Stimulated activated CD8-positive, alpha-beta memory T cell treated with anti-CD3 and anti-CD28 coated beads, Interleukin-4, amount 100 ng/mL, for 1 hour (primary cell): Measurements from ENCODE around the gene TSC2.
"Not testable (repeated sequence)": the region's sequence is repeated elsewhere in the genome, so short reads cannot be mapped to it uniquely, and the experiment has no call there.

Experiments
- DNase-seq, 2 donors: peaks; one replicate each; pipeline ENCODE4 v3.0.0-alpha.2; 2020; ENCODE audit warnings: low read depth in 2 of 2, low spot score in 1 of 2

The TSC2 gene

DNA sequence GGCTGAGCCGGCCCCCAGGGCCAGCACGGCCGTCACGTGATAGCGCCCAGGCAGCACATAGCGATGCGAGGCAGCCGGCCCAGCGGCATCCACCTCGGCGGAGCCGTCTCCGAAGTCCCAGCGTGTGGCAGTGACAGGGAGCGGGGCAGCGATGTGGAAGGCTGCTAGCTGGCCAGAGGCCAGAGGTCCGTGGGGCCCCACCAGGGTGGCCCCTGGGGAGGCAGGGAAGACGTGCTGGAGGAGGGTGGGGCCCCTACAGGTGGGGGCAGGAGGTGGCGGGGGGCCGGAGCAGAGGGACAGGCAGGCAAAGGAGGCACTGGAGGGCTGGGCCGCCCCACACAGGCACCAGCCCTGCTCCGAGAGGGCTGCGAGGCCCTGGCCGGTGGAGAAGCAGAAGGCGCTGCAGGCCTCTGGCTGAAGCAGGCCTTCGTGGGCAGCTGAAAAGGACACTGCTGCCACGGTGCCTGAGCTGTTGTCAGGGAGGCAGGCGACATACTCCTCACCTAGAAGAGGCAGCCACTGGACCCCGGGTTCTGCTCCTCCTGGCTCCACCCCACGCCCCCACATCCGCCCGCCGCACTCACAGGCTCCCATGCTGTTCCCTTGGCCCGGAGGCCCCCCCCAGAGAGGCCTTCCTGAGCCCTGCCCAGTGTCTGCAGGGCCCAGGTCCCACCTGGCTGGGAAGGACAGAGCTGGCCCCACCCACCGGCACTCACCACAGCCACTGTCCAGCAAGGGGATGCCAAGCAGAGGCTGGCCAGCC is 70.4 kb downstream of the TSC2 start:
- not testable (repeated sequence) for DNase-seq

DNA sequence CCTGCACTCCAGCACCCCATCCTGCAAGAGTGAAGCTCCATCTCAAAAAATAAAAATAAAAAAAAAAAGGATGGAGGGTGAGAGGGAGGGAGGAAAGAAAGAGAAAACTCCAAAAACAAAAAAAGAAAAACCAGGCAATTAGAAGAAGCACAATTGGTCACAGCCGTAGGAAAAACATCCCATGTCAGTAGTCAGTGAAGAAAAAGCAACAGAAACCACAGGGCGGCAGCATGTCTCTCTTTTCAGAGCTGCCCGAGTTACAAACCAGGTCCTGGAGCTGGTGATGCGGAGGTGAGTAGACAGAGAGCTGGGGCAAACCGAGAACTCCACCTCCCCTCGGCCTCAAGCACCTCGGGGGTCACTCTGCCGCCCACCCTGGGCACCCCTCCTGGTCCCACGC is 73.5 kb downstream of the TSC2 start:
- not testable (repeated sequence) for DNase-seq

DNA sequence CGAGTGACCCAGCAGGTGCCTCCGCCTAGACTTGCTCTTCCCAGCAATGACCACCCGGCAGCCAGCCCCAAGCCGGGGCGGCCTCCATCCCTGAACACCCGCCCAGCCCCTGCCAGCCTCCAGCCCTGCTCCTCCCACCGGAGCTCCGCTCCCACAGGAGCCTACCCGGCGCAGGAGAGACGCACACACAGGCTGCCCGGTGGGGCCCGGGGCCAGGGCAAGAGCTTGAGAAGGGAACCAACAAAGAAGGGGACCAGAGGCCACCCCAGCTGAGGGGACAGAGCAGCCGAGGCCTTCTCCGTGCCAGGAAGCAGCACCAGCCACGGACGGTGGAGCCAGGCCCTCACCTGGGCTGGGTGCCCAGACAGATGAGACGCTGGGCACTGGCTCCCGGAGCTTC is 74.1 kb downstream of the TSC2 start:
- DNase-seq = no peak

DNA sequence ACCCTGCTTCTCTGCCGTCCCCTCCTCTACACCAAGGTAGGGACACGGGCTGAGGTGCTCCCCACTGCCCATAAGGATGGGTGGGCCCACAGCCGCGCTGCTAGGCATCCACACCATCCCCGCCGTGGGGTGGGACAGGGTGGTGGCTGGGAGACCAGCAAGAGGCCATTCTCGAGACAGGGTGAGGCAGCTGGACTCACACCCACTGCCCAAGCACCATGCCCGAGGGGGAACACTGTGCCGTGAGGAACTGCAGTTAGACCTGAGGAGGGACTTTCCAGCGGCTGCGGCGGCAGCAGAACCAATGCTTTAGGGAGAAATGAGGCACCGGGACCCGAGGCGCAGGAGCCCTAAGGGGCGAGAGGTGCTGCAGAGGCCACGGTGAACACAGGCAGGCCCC is 74.6 kb downstream of the TSC2 start:
- no peak for DNase-seq

DNA sequence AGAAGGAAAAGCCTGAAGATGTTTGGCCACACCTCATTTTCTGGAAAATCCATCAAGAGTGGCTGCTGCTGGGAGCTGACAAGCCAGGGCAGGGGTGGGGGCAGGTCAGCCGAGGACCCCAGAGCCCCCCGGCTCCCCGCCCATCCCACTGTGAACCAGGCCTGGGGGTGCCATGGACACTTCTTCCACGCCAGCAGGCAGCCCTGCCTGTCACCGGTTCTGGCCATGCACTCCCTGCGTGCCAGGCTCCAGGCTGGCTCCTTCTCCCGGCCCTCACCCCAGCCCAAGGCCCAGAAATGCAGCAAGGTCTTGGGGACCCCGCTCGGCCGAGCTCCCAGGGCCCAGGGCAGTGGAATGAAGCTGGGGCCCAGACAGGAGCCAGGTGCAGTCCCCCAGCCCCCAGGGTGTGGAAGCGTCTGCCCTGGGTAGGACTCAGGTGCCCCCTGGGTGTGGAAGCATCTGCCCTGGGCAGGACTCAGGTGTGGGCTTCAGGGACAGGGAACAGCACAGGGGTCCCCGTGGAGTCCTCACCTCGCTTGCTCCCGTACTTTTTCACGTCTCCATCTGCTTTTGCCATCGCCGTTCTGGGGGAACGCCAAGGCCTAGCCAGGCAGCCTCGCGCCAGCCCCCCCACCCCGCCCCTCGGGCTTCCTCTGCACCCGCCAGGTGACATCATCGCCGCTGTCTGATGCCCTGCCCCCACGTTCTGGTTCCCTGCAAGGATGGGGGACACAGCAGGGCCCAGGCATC is 75.3 kb downstream of the TSC2 start:
- not testable (repeated sequence) for DNase-seq

DNA sequence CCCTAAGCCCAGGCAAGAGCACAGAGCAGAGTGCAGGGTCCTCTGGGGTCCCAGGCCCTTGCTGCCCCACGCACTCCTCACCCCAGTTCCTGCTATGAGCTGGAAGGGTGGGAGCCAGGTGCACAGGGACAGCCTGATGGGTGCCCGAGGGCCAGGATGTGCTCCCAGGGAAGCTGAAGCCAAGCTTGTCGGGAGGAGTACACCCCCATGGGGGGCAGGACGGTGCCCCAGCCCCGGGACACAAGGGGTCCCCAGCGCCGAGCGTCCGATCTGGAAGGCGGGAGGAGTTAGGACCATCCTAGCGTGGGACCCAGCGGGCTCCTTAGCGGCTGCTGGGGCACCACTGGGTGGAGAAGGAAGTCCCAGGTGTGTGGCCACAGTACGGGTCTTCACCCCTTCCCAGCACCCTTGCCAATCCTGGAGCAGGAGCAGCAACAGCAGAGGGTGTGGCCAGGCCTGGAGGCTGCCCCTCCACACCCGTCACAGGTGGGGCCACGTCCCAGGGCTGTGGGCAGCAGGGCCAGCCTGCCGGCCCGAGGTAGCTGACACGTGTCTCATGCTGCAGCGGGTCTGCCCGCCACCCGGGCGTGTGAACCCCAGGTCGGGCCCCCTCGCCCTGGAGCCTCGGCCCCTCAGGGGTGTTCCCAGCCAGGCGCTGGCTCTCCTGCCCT is 76.1 kb downstream of the TSC2 start:
- DNase-seq = not testable (repeated sequence)

DNA sequence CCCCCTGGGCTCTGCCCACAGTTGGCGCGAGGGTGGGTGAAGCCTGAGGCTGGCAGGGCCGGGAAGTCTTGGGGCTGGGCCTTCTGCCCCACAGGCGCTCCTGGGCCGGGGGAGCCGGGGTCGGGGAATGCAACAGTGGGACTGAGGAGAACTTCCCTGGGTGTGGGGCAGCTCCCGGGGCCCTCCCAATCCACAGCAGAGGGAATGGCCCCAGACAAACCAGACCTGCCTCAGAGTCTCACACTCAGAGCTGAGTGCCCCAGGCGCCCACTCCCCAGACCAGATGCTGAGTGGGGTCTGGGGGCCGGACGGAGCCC is 76.5 kb downstream of the TSC2 start:
- DNase-seq = not testable (repeated sequence)

DNA sequence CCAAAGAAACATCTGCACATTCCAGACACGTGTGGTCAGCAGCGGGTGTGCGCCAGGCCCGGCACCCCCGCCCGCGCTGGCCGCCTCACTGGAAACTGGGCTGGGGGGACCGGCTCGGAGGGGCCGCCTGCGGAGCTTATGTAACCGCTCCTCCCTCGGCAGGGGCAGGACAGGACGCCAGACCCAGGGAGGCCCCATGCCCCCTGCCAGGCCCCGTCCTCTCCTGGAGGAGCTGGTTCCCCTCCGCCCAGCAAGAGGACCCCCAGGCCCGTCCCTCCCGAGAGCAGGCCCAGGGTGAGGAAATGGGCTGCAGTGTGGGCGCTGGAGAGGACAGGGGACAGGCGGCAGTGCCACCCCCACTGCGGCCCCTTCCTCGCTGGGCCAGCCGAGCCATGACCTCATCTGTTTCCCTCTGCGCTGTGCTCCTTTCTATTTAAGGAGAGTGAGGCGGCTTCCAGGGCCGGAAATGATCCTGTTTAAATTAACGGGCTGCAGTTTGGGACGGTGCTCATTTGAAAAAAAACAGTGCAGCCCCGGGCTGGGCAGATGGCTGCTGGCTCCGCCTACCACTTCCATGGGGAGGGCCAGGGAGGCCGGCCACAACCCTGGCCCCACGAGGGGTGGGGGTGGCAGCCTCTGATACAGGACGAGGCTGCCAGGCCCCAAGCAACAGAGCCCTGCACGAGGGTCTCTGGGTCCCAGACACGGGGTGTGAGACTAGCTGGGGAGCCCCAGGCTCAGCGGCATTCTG is 77.1 kb downstream of the TSC2 start:
- not testable (repeated sequence) for DNase-seq

DNA sequence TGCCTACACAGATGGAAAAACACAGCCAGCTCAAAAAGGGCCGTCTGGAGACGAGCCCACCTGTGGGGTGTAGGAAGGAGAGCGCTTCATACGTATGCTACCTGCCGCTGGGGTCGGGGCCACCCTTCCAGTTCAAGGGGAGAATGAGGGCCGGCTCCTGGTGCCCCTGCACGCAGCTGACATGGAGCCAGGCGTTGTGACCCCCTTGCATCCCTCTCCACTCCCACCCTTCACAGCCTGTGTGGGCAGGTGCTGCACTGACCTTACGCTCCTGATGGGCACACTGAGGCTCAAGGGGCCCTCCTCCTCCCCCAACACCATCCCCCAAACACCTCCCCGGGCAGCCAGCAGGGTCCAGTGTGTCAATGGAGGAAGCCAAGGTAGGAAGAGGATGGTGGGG is 77.8 kb downstream of the TSC2 start:
- DNase-seq = not testable (repeated sequence)

DNA sequence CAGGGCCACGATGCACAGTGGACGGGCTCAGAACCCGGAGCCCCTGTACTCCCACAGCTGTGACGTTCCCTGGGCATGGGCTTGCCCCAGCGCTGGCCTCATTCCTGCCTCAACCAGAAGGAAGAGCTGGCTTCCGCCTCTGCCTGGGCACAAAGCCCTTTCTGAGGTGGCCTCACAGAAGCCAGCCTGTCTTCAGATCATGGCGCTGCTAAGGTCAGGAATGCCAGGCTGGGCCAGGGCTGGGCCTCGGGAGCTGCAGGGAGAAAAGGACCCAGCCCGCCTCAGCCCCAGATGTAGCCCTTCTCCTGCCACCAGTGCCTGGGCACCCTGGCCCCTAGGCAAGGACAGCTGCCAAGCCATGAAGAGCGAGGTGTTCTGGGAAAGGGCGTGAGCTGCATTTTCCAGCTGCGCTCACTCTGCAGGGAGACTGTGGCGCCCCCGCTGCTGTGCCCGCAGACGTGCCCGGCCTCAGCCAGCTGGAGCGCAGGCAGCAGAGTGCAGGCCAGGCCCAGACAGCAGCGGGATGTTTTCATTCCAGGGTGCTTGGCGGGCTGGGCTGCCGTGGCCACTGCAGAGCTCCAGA is 78.5 kb downstream of the TSC2 start:
- DNase-seq = not testable (repeated sequence)

DNA sequence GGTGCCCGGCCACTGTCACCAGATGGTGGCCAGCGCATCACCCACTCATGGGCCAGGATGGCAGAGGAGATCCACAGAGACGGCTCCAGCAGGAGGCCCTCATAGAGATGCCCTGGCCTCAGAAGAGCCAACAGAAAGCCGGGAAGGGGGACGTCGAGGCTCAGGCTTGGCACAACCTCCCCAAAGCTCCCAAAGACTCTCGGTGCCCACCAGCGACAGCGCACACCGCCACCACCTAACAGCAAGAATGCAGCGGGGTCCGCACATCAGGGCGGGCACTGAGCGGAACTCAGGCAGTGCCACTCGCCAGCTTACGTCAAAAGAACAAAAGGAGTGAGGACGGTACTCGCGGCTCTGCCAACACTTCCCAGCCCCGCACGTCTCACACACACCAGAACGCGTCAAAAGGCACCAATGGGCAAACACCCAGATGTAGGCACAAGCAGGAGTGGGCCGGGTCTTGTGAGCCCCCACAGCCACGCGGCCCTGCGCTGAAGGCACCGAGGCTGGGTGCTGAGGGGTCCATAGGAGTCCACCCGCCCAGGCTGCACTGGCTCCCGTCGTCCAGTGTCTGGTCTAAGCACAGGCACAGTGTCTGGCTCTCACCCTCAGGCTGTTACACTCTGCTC is 79.3 kb downstream of the TSC2 start:
- DNase-seq = not testable (repeated sequence)

DNA sequence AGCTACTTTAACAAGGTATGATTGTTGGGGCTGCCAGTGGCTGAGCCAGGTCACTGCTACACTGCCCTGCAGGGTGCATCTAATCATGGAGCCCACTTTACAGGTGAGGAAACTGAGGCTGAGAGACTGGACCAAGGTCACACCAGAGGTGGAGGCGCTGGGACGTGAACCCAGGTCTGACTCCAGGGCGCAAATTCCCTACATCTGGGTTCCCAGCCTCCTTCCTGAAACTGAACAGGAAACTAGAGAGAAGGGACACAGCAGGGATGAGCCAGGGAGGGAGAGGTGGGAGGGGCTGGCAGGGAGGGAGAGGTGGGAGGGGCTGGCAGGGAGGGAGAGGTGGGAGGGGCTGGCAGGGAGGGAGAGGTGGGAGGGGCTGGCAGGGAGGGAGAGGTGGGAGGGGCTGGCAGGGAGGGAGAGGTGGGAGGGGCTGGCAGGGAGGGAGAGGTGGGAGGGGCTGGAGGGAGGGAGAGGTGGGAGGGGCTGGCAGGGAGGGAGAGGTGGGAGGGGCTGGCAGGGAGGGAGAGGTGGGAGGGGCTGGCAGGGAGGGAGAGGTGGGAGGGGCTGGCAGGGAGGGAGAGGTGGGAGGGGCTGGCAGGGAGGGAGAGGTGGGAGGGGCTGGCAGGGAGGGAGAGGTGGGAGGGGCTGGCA is 80.0 kb downstream of the TSC2 start:
- DNase-seq = not testable (repeated sequence)

DNA sequence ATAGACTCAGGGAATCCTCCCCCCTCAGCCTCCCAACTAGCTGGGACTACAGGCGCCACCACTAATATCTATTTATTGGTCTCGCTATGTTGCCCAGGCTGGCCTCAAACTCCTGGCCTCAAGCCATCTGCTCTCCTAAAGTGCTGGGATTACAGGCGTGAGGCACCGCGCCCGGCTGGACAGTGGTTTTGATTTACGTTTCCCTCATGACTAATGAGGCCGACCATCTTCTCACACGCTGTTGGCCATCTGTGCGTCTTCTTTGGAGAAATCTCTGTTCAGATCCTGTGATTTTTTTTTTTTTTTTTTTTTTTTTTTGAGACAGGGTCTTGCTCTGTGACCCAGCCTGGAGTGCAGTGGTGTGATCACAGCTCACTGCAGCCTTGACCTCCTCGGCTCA is 81.5 kb downstream of the TSC2 start:
- DNase-seq = not testable (repeated sequence)

DNA sequence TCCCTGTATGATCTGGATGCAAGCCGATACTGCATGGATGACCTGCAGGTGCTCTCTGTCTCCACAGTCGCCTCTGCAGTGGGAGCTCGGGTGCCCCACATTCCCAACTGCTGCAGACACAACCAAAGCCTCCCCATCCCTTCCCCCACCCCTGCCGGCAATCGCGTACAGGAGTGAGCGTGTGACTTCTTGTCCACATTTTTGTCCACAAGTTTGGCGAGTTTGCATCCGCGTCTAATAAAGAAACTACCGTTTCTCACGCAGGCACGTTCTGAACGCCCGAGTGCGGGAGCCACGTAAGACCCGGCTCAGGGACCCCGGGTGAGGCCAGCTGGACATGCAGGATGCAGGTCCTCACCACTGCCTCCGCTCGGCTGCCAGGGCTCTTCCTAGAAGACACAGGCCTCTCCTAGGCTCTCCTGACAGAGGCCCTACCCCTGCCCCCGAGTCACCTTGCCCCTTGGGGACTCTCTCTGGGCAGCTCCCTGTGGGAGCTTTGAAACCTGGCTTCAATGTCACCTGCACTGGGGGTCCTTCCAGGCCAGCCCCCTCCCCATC is 82.2 kb downstream of the TSC2 start:
- DNase-seq = not testable (repeated sequence)

DNA sequence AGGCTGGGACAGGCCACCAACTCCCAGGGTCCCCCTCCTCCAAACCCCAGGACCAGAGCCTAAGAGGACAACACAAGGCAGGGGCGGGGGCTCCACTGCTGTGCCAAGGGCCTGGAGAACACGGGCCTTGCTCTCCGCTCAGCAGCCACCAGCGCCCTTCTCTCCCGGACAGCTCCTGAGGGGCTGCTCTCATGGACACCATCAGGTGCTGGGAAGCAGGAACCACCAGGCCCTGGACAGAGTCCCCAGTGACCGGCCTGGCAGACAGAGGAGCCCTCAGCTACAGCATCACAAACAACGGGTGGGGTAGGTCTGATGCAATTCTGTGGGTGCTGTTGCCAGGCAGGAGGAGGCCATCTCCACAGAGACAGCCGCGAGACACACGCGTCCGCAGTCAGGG is 86.0 kb downstream of the TSC2 start:
- DNase-seq = not testable (repeated sequence)

DNA sequence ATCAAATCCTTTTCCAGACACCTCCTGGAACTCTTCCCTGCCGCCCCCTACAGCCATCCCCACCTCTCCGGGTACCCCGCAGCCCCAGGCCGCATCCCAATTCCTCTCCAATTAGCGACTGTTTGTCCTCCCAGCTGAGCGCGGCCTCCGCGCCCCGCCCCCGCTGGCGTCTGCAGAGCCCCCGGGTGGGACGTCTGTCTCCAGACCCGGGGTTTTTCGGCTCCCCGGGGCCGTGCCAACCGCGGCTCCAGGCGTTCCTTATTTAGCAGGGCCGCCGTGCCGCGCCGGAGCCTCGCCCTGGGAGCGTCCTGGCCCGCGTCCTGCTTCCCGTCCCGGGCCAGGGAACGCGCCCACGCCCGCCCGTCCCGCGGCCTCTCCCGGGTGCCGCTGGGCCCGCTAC is 87.3 kb downstream of the TSC2 start:
- DNase-seq = not testable (repeated sequence)

DNA sequence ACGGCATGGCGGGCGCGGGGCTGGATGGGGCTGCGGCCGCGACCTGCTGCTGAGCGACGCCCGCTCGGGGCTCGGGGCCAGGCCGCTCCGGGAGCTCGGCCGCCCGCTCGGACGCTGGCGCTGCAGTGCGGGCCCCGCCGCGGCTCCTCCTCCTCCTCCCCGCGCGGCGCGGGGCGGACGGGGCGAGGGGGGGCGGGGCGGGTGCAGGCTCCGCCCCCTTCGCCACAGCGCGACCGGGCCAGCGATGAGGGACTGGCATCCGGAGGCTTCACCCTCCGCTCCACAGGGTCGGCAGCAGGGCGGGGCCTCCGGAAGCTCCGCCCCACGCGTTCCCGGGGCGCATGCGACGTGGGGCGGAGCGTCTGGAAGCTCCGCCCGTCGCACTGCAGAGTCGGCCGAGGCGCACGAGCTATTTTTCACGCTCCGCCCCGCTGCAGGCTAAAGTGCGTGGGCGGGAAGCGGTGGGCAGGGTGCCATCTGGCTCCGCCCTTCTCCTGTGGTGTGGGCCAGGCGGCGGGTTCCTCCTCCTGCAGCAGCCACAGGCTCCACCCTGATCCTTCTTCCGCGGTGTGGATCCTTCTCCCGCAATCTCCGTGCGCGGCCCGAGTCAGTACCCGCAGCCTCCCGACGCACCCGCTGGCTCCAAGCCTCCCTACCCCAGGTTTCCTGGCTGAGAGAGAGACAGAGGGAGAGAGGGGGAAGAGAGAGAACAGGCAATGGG is 88.1 kb downstream of the TSC2 start, which contains the start of gene PKD1:
PKD1 (minus strand) TSS at position 129 of the 721 bp plus-strand sequence. CDS start 209 bp downstream, outside the sequence.
- DNase-seq = peak; percentile 91 to 96
